ENCODE results near the gene JAK1. TPM values are rescaled to one million over a fixed set of nuclear protein-coding genes. Genes with fewer than 3 reads are reported as not detected.
"Not testable (repeated sequence)": the region's sequence is repeated elsewhere in the genome, so short reads cannot be mapped to it uniquely, and the experiment has no call there.

Gene JAK1
- total and polyA plus RNA-seq, 10 of the 15 experiments (the other 5 are each of a cell fraction or from before 2014, with no cell fraction given): 9.6 to 45.5 (median 35.7) TPM

- POLR2A ChIA-PET: not testable (repeated sequence)
Measured at GRCh38 chr1:64919120-64919519, 47.2 kb downstream of the JAK1 start.

GRCh38 chr1:64917907-64918306, 48.4 kb downstream of the JAK1 start:
- Histone ChIP-seq H3K9me3 (replicated peaks; ENCODE audit: control insufficient read depth, insufficient read depth, low read length) (no peaks in the 10 kb centered on the region), H3K79me2 (ENCODE audit: control insufficient read depth, insufficient read depth, low read length) (peaks cover 10% of the 10 kb centered on the region), H3K4me1 (ENCODE audit: control insufficient read depth, insufficient read depth, low read length) (peaks cover 7% of the 10 kb centered on the region), H3K36me3 (ENCODE audit: control insufficient read depth in 2 of 2, insufficient read depth in 2 of 2, low read length in 1 of 2) (no peaks in the 10 kb centered on the region), H3K4me3 (no peak overlapping the region), H3K4me2 (ENCODE audit: control insufficient read depth, insufficient read depth) (no peak overlapping the region), H4K20me1 (ENCODE audit: control insufficient read depth, insufficient read depth) (no peaks in the 10 kb centered on the region; the same call in 1 of the 2 replicates), H3K9ac (ENCODE audit: control insufficient read depth, insufficient read depth, low read length) (no peak overlapping the region), H2AFZ (ENCODE audit: control insufficient read depth, low read depth, low read length) (no peak overlapping the region), H3K27ac (ENCODE audit: control insufficient read depth, insufficient read depth) (no peak overlapping the region), H3K27me3 (replicated peaks in 1 of 2; ENCODE audit: control insufficient read depth in 2 of 2, insufficient read depth in 2 of 2, low read length in 1 of 2) (no peaks in the 10 kb centered on the region)
- intact Hi-C loops (cut with micrococcal nuclease; ENCODE audit: unreplicated experiment): no loop called here
- POLR2A ChIA-PET: no interaction called here
- SMC1A ChIA-PET (ENCODE audit: uncharacterized antibody, unreplicated experiment): interaction anchor here (1.2 kb wide), 1 partner anchor 42 kb away, joined by 4 read pairs; no protein-coding TSS in a partner anchor
- FAIRE-seq (no peak), DNase-seq (ENCODE audit: low read depth, low spot score) (no peak), ATAC-seq (no peak; the same call in 2 of the 3 replicates)
- no TSS peak for BruUV-seq (replicated peaks)
- TF ChIP-seq CREB1 (IDR thresholded peaks at IDR 0.05; ENCODE audit: low read depth): no peak
- TF ChIP-seq RFX5 (IDR thresholded peaks at IDR 0.05; ENCODE audit: low read depth, low read length): no peak
- no peak for TF ChIP-seq NR2F1 (conservative IDR thresholded peaks at IDR 0.05)
- TF ChIP-seq SREBF1 (IDR thresholded peaks at IDR 0.05; ENCODE audit: low read length): no peak
- TF ChIP-seq RELA (IDR thresholded peaks at IDR 0.05; ENCODE audit: borderline replicate concordance, partially characterized antibody): no peak
- TF ChIP-seq CHD2 (IDR thresholded peaks at IDR 0.05; ENCODE audit: borderline replicate concordance, low read depth, low read length): no peak
- in situ Hi-C loops (cut with MboI): no loop called here
- CTCF ChIA-PET: interaction anchor here (0.8 kb wide), 1 partner anchor 16 kb away, joined by 3 read pairs; no protein-coding TSS in a partner anchor
- RAD21 ChIA-PET (ENCODE audit: unreplicated experiment): no interaction called here

More at GRCh38 chr1:64919120-64919519, 47.2 kb downstream of the JAK1 start:
- BruUV-seq (replicated peaks); in situ Hi-C loops (cut with MboI); H3K27ac ChIP-seq (ENCODE audit: control insufficient read depth, insufficient read depth); ATAC-seq; H3K9ac ChIP-seq (ENCODE audit: control insufficient read depth, insufficient read depth, low read length); H2AFZ ChIP-seq (ENCODE audit: control insufficient read depth, low read depth, low read length); DNase-seq (ENCODE audit: low read depth, low spot score); intact Hi-C loops (cut with micrococcal nuclease; ENCODE audit: unreplicated experiment); H3K4me2 ChIP-seq (ENCODE audit: control insufficient read depth, insufficient read depth); H3K27me3 ChIP-seq (replicated peaks in 1 of 2; ENCODE audit: control insufficient read depth in 2 of 2, insufficient read depth in 2 of 2, low read length in 1 of 2); FAIRE-seq; H3K9me3 ChIP-seq (replicated peaks; ENCODE audit: control insufficient read depth, insufficient read depth, low read length); H3K36me3 ChIP-seq (ENCODE audit: control insufficient read depth in 2 of 2, insufficient read depth in 2 of 2, low read length in 1 of 2); H3K4me3 ChIP-seq; H4K20me1 ChIP-seq (ENCODE audit: control insufficient read depth, insufficient read depth); RAD21 ChIA-PET (ENCODE audit: unreplicated experiment); CTCF ChIA-PET: not testable (repeated sequence)
- peaks cover 13% of the 10 kb centered on the region for H3K79me2 ChIP-seq (ENCODE audit: control insufficient read depth, insufficient read depth, low read length)
- WGBS (ENCODE audit: insufficient coverage, insufficient replicate concordance, low lambda C conversion rate, missing lambda C conversion rate): 70% methylated on average over 7 of the region's 7 CpGs
- SMC1A ChIA-PET (ENCODE audit: uncharacterized antibody, unreplicated experiment): interaction anchor here (1.3 kb wide), 1 partner anchor 42 kb away, joined by 5 read pairs; no protein-coding TSS in a partner anchor
- H3K4me1 ChIP-seq (ENCODE audit: control insufficient read depth, insufficient read depth, low read length): peaks cover 12% of the 10 kb centered on the region
